ENCODE measurements around the gene RAC3.

The RAC3 gene

DNA sequence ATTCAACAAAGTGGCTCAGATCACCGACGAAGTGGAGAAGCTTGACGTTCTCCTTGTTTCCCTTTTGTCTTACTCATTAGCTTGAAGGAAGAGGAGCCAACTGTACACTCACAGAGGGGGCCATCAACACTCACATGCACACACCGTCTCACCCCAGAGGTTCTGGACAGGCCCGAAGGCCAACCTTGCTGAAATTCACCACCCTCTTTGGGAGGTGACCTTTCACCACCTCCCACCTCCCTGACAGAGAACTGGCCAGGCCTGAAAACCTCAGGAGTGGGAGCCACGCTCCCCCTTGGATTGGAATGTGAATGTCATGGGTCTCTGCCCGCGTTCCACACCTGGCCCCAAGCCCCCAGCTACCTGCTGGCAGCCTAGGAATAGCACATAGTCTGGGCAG lies 4.0 kb downstream of the RAC3 start:
- no peaks in the 10 kb centered on the region for H3K27me3 ChIP-seq (ENCODE audit: insufficient read depth, low read length, poor library complexity)
- peaks cover 29% of the 10 kb centered on the region for H4K20me1 ChIP-seq (ENCODE audit: insufficient read depth, low read length)
- H2AFZ ChIP-seq (ENCODE audit: low read depth, low read length): no peak overlapping the region
- no peak overlapping the region for H3K27ac ChIP-seq (ENCODE audit: low read length)
- H3K4me1 ChIP-seq (ENCODE audit: insufficient read depth, low read length): peaks cover 42% of the 10 kb centered on the region
- peak overlapping the region; percentile 85; the same call in 1 of the 2 replicates for H3K4me2 ChIP-seq (ENCODE audit: insufficient read depth, low read length)
- DNase-seq (no peak), ATAC-seq (ENCODE audit: insufficient read depth, low read depth) (no peak)
- H3K9me3 ChIP-seq (ENCODE audit: insufficient read depth, low read length, severe bottlenecking): no peaks in the 10 kb centered on the region
- no peak for TF ChIP-seq EZH2 (IDR thresholded peaks at IDR 0.05; ENCODE audit: borderline replicate concordance, low read depth, low read length, severe bottlenecking)
- TF ChIP-seq, protein P1, sequence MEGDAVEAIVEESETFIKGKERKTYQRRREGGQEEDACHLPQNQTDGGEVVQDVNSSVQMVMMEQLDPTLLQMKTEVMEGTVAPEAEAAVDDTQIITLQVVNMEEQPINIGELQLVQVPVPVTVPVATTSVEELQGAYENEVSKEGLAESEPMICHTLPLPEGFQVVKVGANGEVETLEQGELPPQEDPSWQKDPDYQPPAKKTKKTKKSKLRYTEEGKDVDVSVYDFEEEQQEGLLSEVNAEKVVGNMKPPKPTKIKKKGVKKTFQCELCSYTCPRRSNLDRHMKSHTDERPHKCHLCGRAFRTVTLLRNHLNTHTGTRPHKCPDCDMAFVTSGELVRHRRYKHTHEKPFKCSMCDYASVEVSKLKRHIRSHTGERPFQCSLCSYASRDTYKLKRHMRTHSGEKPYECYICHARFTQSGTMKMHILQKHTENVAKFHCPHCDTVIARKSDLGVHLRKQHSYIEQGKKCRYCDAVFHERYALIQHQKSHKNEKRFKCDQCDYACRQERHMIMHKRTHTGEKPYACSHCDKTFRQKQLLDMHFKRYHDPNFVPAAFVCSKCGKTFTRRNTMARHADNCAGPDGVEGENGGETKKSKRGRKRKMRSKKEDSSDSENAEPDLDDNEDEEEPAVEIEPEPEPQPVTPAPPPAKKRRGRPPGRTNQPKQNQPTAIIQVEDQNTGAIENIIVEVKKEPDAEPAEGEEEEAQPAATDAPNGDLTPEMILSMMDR (IDR thresholded peaks at IDR 0.05; ENCODE audit: borderline replicate concordance, extremely low read depth, low read length, poor library complexity, severe bottlenecking): no peak
- H3K79me2 ChIP-seq (ENCODE audit: insufficient read depth, low read length): peaks cover 21% of the 10 kb centered on the region
- peaks cover 28% of the 10 kb centered on the region for H3K36me3 ChIP-seq (ENCODE audit: insufficient read depth, low read length)
- H3K9ac ChIP-seq (ENCODE audit: low read depth, low read length): peak overlapping the region; percentile 74; the same call in 1 of the 2 replicates
- 0 out of 4 replicates have a peak overlapping the region, but pooled peaks of 1 of the 2 experiments have one; percentile 68 for H3K4me3 ChIP-seq (ENCODE audit: low read depth in 1 of 2, low read length in 2 of 2)

DNA sequence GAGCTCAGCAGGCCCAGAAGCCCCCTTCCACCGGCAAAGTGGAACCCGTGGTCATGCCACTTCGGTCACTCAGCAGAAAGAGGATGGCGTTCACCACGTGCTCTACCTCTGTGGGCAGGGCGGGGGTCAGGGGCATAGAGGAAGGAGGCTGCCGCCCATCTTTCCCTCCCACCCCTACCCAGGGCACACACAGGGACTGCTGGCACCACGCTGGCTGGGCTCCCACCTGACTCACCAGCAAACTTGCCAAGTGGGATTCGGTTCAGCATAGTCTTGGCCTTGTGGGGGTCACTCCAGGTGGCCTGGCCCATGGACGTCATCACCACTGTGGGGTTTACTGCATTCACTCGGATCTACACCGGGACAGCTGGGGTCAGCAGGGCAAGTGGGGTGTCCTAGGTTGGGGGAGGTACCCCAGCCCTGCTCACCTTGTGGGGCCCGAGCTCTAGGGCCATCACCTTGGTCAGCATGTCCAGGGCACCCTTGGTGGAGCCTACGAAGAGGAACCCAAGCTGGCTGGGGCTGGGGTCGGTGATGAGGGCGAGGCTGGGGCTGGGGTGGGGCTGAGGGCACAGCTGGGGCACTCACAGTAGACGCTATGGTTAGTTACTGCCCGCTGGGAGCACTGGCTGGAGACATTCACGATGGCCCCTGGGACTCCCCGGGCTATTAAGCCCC lies 4.6 kb downstream of the RAC3 start:
- no peak for ATAC-seq (ENCODE audit: insufficient read depth, low read depth)
- peak overlapping the region; percentile 85 for H3K4me2 ChIP-seq (ENCODE audit: insufficient read depth, low read length)
- DNase-seq: no peak
- H3K27ac ChIP-seq (ENCODE audit: low read length): peak overlapping the region; percentile 77
- H2AFZ ChIP-seq (ENCODE audit: low read depth, low read length): no peak overlapping the region
- peaks cover 21% of the 10 kb centered on the region for H3K79me2 ChIP-seq (ENCODE audit: insufficient read depth, low read length)
- no peaks in the 10 kb centered on the region for H3K9me3 ChIP-seq (ENCODE audit: insufficient read depth, low read length, severe bottlenecking)
- peak overlapping the region; percentile 74 for H3K9ac ChIP-seq (ENCODE audit: low read depth, low read length)
- H4K20me1 ChIP-seq (ENCODE audit: insufficient read depth, low read length): peaks cover 29% of the 10 kb centered on the region
- peak overlapping the region; percentile 67 to 68; a peak in 3 of 4 replicates for H3K4me3 ChIP-seq (ENCODE audit: low read depth in 1 of 2, low read length in 2 of 2)
- TF ChIP-seq, protein P1 (IDR thresholded peaks at IDR 0.05; ENCODE audit: borderline replicate concordance, extremely low read depth, low read length, poor library complexity, severe bottlenecking): no peak
- no peak for TF ChIP-seq EZH2 (IDR thresholded peaks at IDR 0.05; ENCODE audit: borderline replicate concordance, low read depth, low read length, severe bottlenecking)
- H3K4me1 ChIP-seq (ENCODE audit: insufficient read depth, low read length): peaks cover 36% of the 10 kb centered on the region
- peaks cover 28% of the 10 kb centered on the region for H3K36me3 ChIP-seq (ENCODE audit: insufficient read depth, low read length)
- no peaks in the 10 kb centered on the region for H3K27me3 ChIP-seq (ENCODE audit: insufficient read depth, low read length, poor library complexity)

DNA sequence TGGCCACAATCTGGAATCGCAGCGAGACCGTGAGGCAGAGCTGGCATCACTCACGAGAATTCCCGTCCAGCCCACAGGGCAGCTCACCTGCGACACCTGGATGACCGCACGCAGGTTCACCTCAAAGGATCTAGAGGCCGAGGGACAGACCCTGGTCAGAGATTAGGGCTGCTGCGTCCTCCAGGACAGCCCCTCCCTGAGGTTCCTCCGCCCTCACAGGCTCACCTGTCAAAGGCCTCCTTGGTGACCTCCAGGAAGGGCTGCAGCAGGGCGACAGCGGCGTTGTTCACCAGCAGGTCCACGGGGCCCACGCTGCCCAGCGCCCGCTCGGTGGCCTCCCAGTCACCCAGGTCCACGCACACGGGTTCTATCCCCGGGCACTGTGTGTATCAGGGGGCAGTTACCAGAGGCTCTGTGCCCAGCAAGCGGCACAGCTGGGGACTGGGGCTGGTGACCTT lies 5.2 kb downstream of the RAC3 start:
- peaks cover 29% of the 10 kb centered on the region for H4K20me1 ChIP-seq (ENCODE audit: insufficient read depth, low read length)
- H3K4me3 ChIP-seq (ENCODE audit: low read depth in 1 of 2, low read length in 2 of 2): peak overlapping the region; percentile 67 to 68
- TF ChIP-seq, protein P1 (IDR thresholded peaks at IDR 0.05; ENCODE audit: borderline replicate concordance, extremely low read depth, low read length, poor library complexity, severe bottlenecking): no peak
- no peak for TF ChIP-seq EZH2 (IDR thresholded peaks at IDR 0.05; ENCODE audit: borderline replicate concordance, low read depth, low read length, severe bottlenecking)
- DNase-seq (no peak), ATAC-seq (ENCODE audit: insufficient read depth, low read depth) (no peak)
- peak overlapping the region; percentile 85 for H3K4me2 ChIP-seq (ENCODE audit: insufficient read depth, low read length)
- H2AFZ ChIP-seq (ENCODE audit: low read depth, low read length): peak overlapping the region; percentile 65
- H3K9me3 ChIP-seq (ENCODE audit: insufficient read depth, low read length, severe bottlenecking): no peaks in the 10 kb centered on the region
- peaks cover 28% of the 10 kb centered on the region for H3K36me3 ChIP-seq (ENCODE audit: insufficient read depth, low read length)
- peaks cover 21% of the 10 kb centered on the region for H3K79me2 ChIP-seq (ENCODE audit: insufficient read depth, low read length)
- peak overlapping the region; percentile 74 for H3K9ac ChIP-seq (ENCODE audit: low read depth, low read length)
- H3K4me1 ChIP-seq (ENCODE audit: insufficient read depth, low read length): peaks cover 36% of the 10 kb centered on the region
- no peaks in the 10 kb centered on the region for H3K27me3 ChIP-seq (ENCODE audit: insufficient read depth, low read length, poor library complexity)
- peak overlapping the region; percentile 77 for H3K27ac ChIP-seq (ENCODE audit: low read length)

Data from DND-41 (cell line).